HepG2 (cell line): ENCODE data around the gene TAS2R10. TPM values are rescaled to one million over a fixed set of nuclear protein-coding genes. Genes with fewer than 3 reads are reported as not detected.

Source experiments
- ATAC-seq: fragments of 200-7000 bp; cut with Tn5 transposase; 3 replicates; pipeline ENCODE4 v1.9.1; 2020; ENCODE audit warnings: mild to moderate bottlenecking, moderate library complexity
- BruUV-seq: library from RNA; stranded (reverse); fragments of 400-500 nt; replicated peaks from 2 replicates; lab custom pipeline; 2021; lab: Mats Ljungman, UMichigan
- CTCF ChIA-PET: fragments of 300-600 bp; formaldehyde crosslinking; extraction: SDS; loops from one replicate; lab custom pipeline; 2021; ENCODE audit warnings: low total read pairs, inconsistent platforms, low intra/inter-chr PET ratio; lab: Yijun Ruan, JAX
- POLR2A ChIA-PET: fragments of 350-600 bp; sonication (Branson Sonifier 250); formaldehyde crosslinking; loops from one replicate; lab custom pipeline; 2020; ENCODE audit warnings: antibody characterized with exemption, inconsistent platforms; lab: Yijun Ruan, JAX
- DNase-seq: peaks from one replicate; pipeline ENCODE4 v3.0.0-alpha.2; 2015; ENCODE audit warnings: low spot score
- FAIRE-seq: peaks from 3 replicates; lab custom pipeline; 2011; peaks lifted over from hg19 to GRCh38; lab: Jason Lieb, UNC
- H2AFZ ChIP-seq: one replicate; pipeline ENCODE4 v1.6.1; 2011; ENCODE audit warnings: low read length, inconsistent platforms
- H3K27ac ChIP-seq: fragments of 300-600 bp; 3 replicates; pipeline ENCODE4 v1.8.0; 2011; ENCODE audit warnings: mixed run types, mild to moderate bottlenecking, mixed read lengths, low read length, inconsistent platforms; ENCODE audit not compliant: insufficient read depth; ENCODE audit errors: extremely low read length
- H3K27me3 ChIP-seq, 2 experiments: fragments of 200-600 bp in 1 of 2; 2 replicates in 1 of 2; 3 replicates in 1 of 2; pipeline versions ENCODE4 v1.6.0 to v1.8.0; 2011; ENCODE audit warnings: low read length in 2 of 2, mild to moderate bottlenecking in 2 of 2, moderate library complexity in 2 of 2, inconsistent platforms in 1 of 2; ENCODE audit not compliant: insufficient read depth in 2 of 2, control insufficient read depth in 1 of 2
- H3K36me3 ChIP-seq, 2 experiments: fragments of 200-600 bp in 1 of 2; replicated peaks in 1 of 2; 2 replicates in 1 of 2; 3 replicates in 1 of 2; pipeline versions ENCODE4 v1.5.1 to v1.8.0; 2011; ENCODE audit warnings: low read length in 2 of 2, inconsistent platforms in 1 of 2; ENCODE audit not compliant: insufficient read depth in 2 of 2, control insufficient read depth in 1 of 2
- H3K4me1 ChIP-seq: 2 replicates; pipeline ENCODE4 v1.5.1; 2012; ENCODE audit warnings: low read length, inconsistent platforms; ENCODE audit not compliant: insufficient read depth
- H3K4me2 ChIP-seq: 2 replicates; pipeline ENCODE4 v1.6.0; 2011; ENCODE audit warnings: low read depth, low read length, inconsistent platforms
- H3K4me3 ChIP-seq, 3 experiments: fragments of 200-600 bp in 1 of 3; sonication (generic), shearing (Covaris generic) in 1 of 3; replicated peaks in 1 of 3; 2 replicates each; pipeline ENCODE4 v1.5.1; 2011 to 2016; ENCODE audit warnings: low read length in 3 of 3, inconsistent platforms in 2 of 3, low read depth in 2 of 3, mild to moderate bottlenecking in 2 of 3, control low read depth in 1 of 3, mixed read lengths in 1 of 3; ENCODE audit not compliant: insufficient read depth in 1 of 3
- H3K79me2 ChIP-seq: one replicate; pipeline ENCODE4 v1.6.1; 2011; ENCODE audit warnings: low read length, inconsistent platforms; ENCODE audit not compliant: insufficient read depth
- H3K9ac ChIP-seq: 2 replicates; pipeline ENCODE4 v1.6.0; 2011; ENCODE audit warnings: mild to moderate bottlenecking, low read depth, low read length, inconsistent platforms; ENCODE audit not compliant: insufficient read depth
- H3K9me3 ChIP-seq: 2 replicates; pipeline ENCODE4 v1.5.1; 2012; ENCODE audit warnings: mild to moderate bottlenecking, low read length
- H4K20me1 ChIP-seq: 2 replicates; pipeline ENCODE4 v1.6.0; 2011; ENCODE audit warnings: inconsistent platforms, mild to moderate bottlenecking, low read length, moderate library complexity; ENCODE audit not compliant: insufficient read depth
- E2F5 ChIP-seq: sonication (generic); formaldehyde crosslinking; conservative IDR thresholded peaks from 2 replicates; pipeline ENCODE4 v1.4.0; 2020; ENCODE audit warnings: missing genetic modification reagents
- ETV5 ChIP-seq: IDR thresholded peaks from 2 replicates; pipeline ENCODE4 v1.6.1; 2018; ENCODE audit warnings: missing biosample characterization, missing genetic modification reagents, inconsistent platforms, borderline replicate concordance
- HMGXB3 ChIP-seq: sonication (generic); formaldehyde crosslinking; IDR thresholded peaks from 2 replicates; pipeline ENCODE4 v1.4.0; 2020; ENCODE audit warnings: missing genetic modification reagents, borderline replicate concordance
- NR2C2 ChIP-seq: sonication (generic); formaldehyde crosslinking; IDR thresholded peaks from 2 replicates; pipeline ENCODE4 v1.4.0; 2020; ENCODE audit warnings: missing genetic modification reagents, mild to moderate bottlenecking, moderate library complexity, borderline replicate concordance
- TCF7 ChIP-seq: sonication (generic); IDR thresholded peaks from 2 replicates; pipeline ENCODE4 v1.6.1; 2016; ENCODE audit warnings: antibody characterized with exemption, low read depth
- XBP1 ChIP-seq: sonication (generic); formaldehyde crosslinking; IDR thresholded peaks from 2 replicates; pipeline ENCODE4 v1.5.0; 2020; ENCODE audit warnings: missing genetic modification reagents
- ZFP91 ChIP-seq: sonication (generic); formaldehyde crosslinking; IDR thresholded peaks from 2 replicates; pipeline ENCODE4 v1.9.0; 2022; ENCODE audit warnings: missing genetic modification reagents, mild to moderate bottlenecking, borderline replicate concordance
- ZMAT3 ChIP-seq: sonication (generic); formaldehyde crosslinking; conservative IDR thresholded peaks from 2 replicates; pipeline ENCODE4 v1.7.0; 2021; ENCODE audit warnings: missing genetic modification reagents
- ZNF280D ChIP-seq: sonication (generic); formaldehyde crosslinking; IDR thresholded peaks from 2 replicates; pipeline ENCODE4 v1.5.1; 2020; ENCODE audit warnings: mild to moderate bottlenecking, missing genetic modification reagents
- ZNF350 ChIP-seq: sonication (generic); formaldehyde crosslinking; IDR thresholded peaks from 2 replicates; pipeline ENCODE4 v1.4.0; 2020; ENCODE audit warnings: mild to moderate bottlenecking, low read depth, missing genetic modification reagents, borderline replicate concordance
- ZNF513 ChIP-seq: sonication (generic); formaldehyde crosslinking; conservative IDR thresholded peaks from 2 replicates; pipeline ENCODE4 v1.5.0; 2020; ENCODE audit warnings: missing genetic modification reagents
- ZNF629 ChIP-seq: sonication (generic); formaldehyde crosslinking; conservative IDR thresholded peaks from 2 replicates; pipeline ENCODE4 v1.5.0; 2020; ENCODE audit warnings: missing genetic modification reagents
- ZNF790 ChIP-seq: sonication (generic); formaldehyde crosslinking; IDR thresholded peaks from 2 replicates; pipeline ENCODE4 v1.8.0; 2022; ENCODE audit warnings: missing genetic modification reagents, mild to moderate bottlenecking, borderline replicate concordance
- WGBS: methylation state at CpG from one replicate; pipeline ENCODE4 v1.1.6; 2017; ENCODE audit warnings: low lambda C conversion rate; 5-methylcytosine and 5-hydroxymethylcytosine counted together
- in situ Hi-C: cut with HindIII; loops from 2 replicates; pipeline ENCODE4 v1.10.0; 2017; ENCODE audit warnings: low pct_unique_long_range_greater_than_20kb; ENCODE audit not compliant: extremely low pct_ligation_motif_present
- intact Hi-C: fragments of 100-400 bp; cut with micrococcal nuclease; formaldehyde crosslinking; loops from one replicate; pipeline ENCODE4 v1.10.0; 2022; ENCODE audit not compliant: unreplicated experiment
- polyA plus RNA-seq, 8 experiments: library from polyadenylated mRNA; depleted of rRNA in 3 of 8; stranded (reverse) in 7 of 8; unstranded in 1 of 8; fragments of >200 nt; fragmentation: Illumina TruSeq in 4 of 8; extraction: Trizol in 4 of 8; gene quantifications; 2 replicates each; pipeline versions ENCODE4 v1.2.1 to v1.2.3, GENCODE V29; 2011 to 2016; ENCODE audit warnings: low read depth in 4 of 8, missing spikeins in 1 of 8, mixed read lengths in 1 of 8; ENCODE audit not compliant: insufficient read depth in 1 of 8
- total RNA-seq, 5 experiments: library from RNA; depleted of rRNA; stranded (reverse); fragments of >200 nt; fragmentation: Illumina TruSeq; extraction: Trizol; gene quantifications; 2 replicates each; pipeline ENCODE4 v1.2.3, GENCODE V29; 2016; ENCODE audit warnings: low read depth in 1 of 5

The TAS2R10 gene
- total and polyA plus RNA-seq, 2 of the 13 experiments (the other 11 are each of a cell fraction or from before 2014, with no cell fraction given): 0.98 to 1.00 TPM

GRCh38 chr12:10861366-10861765, 35.2 kb upstream of the TAS2R10 start:
- no TSS peak for BruUV-seq
- CTCF ChIA-PET: no interaction called here

More at GRCh38 chr12:10861366-10861765, 35.2 kb upstream of the TAS2R10 start:
- no peak for ATAC-seq
- Histone ChIP-seq H3K4me3 (no peak overlapping the region), H2AFZ (no peak overlapping the region), H3K27ac (no peak overlapping the region), H3K9me3 (peaks cover 17% of the 10 kb centered on the region), H4K20me1 (no peaks in the 10 kb centered on the region), H3K36me3 (peaks cover 3 to 17% of the 10 kb centered on the region in 2 experiments; a peak in 2 of 5 replicates), H3K4me1 (no peaks in the 10 kb centered on the region), H3K9ac (no peak overlapping the region), H3K4me2 (no peak overlapping the region), H3K79me2 (no peaks in the 10 kb centered on the region), H3K27me3 (no peaks in the 10 kb centered on the region)
- intact Hi-C loops (no loop called here), in situ Hi-C loops (no loop called here)
- POLR2A ChIA-PET: no interaction called here
- TF ChIP-seq ETV5 (CRISPR knock-in tag) (no peak), HMGXB3 (CRISPR knock-in tag) (no peak), ZNF790 (CRISPR knock-in tag) (no peak), ZMAT3 (CRISPR knock-in tag) (no peak), ZNF629 (no peak), NR2C2 (CRISPR knock-in tag) (no peak), ZNF513 (no peak), E2F5 (CRISPR knock-in tag) (no peak), ZNF280D (no peak), ZNF350 (CRISPR knock-in tag) (no peak), ZFP91 (CRISPR knock-in tag) (no peak), XBP1 (CRISPR knock-in tag) (no peak), TCF7 (no peak)
- no peak for FAIRE-seq
- no peak for DNase-seq
- whole genome bisulfite sequencing: 100% methylated on average over 2 of the region's 2 CpGs
